CD14-positive monocyte (primary cell): Measurements from ENCODE around the gene KCNJ2. TPM values are rescaled to one million over a fixed set of nuclear protein-coding genes. Genes with fewer than 3 reads are reported as not detected.

Source experiments
- DNase-seq, 3 donors: peaks; one replicate each; pipeline ENCODE4 v3.0.0-alpha.2; 2011 to 2022
- H2AFZ ChIP-seq: 2 replicates; pipeline ENCODE4 v1.6.0; 2012; ENCODE audit warnings: mild to moderate bottlenecking, low read depth, low read length, inconsistent platforms; ENCODE audit not compliant: insufficient read depth, poor library complexity, severe bottlenecking
- H3K27ac ChIP-seq, 2 donors: 1 replicate in 1 of 2; 2 replicates in 1 of 2; pipeline ENCODE4 v1.5.1; 2012 to 2013; ENCODE audit warnings: low read length in 2 of 2, control low read depth in 1 of 2, inconsistent platforms in 1 of 2, low read depth in 1 of 2, mild to moderate bottlenecking in 1 of 2
- H3K27me3 ChIP-seq, 2 donors: one replicate each; pipeline versions ENCODE4 v1.6.0 to v1.6.1; 2011 to 2013; ENCODE audit warnings: low read length in 2 of 2; ENCODE audit not compliant: control insufficient read depth in 2 of 2, insufficient read depth in 2 of 2
- H3K36me3 ChIP-seq, 2 donors: replicated peaks in 1 of 2; 1 replicate in 1 of 2; 2 replicates in 1 of 2; pipeline versions ENCODE4 v1.5.1 to v1.6.1; 2012 to 2013; ENCODE audit warnings: low read length in 2 of 2, control low read depth in 1 of 2, inconsistent platforms in 1 of 2, mild to moderate bottlenecking in 1 of 2; ENCODE audit not compliant: insufficient read depth in 2 of 2, control insufficient read depth in 1 of 2
- H3K4me1 ChIP-seq, 2 donors: 1 replicate in 1 of 2; 2 replicates in 1 of 2; pipeline versions ENCODE4 v1.5.1 to v1.6.1; 2012 to 2013; ENCODE audit warnings: low read length in 2 of 2, control low read depth in 1 of 2, inconsistent platforms in 1 of 2, mild to moderate bottlenecking in 1 of 2, moderate library complexity in 1 of 2; ENCODE audit not compliant: insufficient read depth in 2 of 2, control insufficient read depth in 1 of 2
- H3K4me2 ChIP-seq: replicated peaks from 2 replicates; pipeline ENCODE3; 2012; ENCODE audit warnings: low read length, moderate library complexity, mild to moderate bottlenecking; ENCODE audit not compliant: poor library complexity, severe bottlenecking; ENCODE audit errors: extremely low read depth
- H3K4me3 ChIP-seq, 3 experiments: fragments of 200-600 bp in 1 of 3; sonication (generic) in 1 of 3; replicated peaks in 1 of 3; 1 replicate in 2 of 3; 2 replicates in 1 of 3; pipeline ENCODE4 v1.5.1; 2011 to 2013; ENCODE audit warnings: low read length in 3 of 3, mild to moderate bottlenecking in 3 of 3, control low read depth in 2 of 3, low read depth in 2 of 3, inconsistent platforms in 1 of 3, moderate library complexity in 1 of 3
- H3K79me2 ChIP-seq: 2 replicates; pipeline ENCODE4 v1.6.0; 2012; ENCODE audit warnings: mild to moderate bottlenecking, control low read depth, inconsistent platforms, low read length, moderate library complexity; ENCODE audit not compliant: insufficient read depth
- H3K9ac ChIP-seq: 2 replicates; pipeline ENCODE4 v1.6.0; 2017; ENCODE audit warnings: low read length, mild to moderate bottlenecking; ENCODE audit not compliant: insufficient read depth, poor library complexity, severe bottlenecking
- H3K9me3 ChIP-seq, 2 donors: replicated peaks in 1 of 2; 1 replicate in 1 of 2; 2 replicates in 1 of 2; pipeline versions ENCODE4 v1.5.1 to v1.6.1; 2012 to 2013; ENCODE audit warnings: low read length in 2 of 2, control low read depth in 1 of 2; ENCODE audit not compliant: control insufficient read depth in 1 of 2, insufficient read depth in 1 of 2
- H4K20me1 ChIP-seq: 2 replicates; pipeline ENCODE4 v1.6.0; 2012; ENCODE audit warnings: mild to moderate bottlenecking, low read length, control low read depth, moderate library complexity; ENCODE audit not compliant: insufficient read depth
- H3K27ac Mint-ChIP-seq, 7 donors: one replicate each; pipeline ENCODE4 v1.8.0; 2020; ENCODE audit warnings: mild to moderate bottlenecking in 7 of 7, mixed read lengths in 7 of 7, moderate library complexity in 6 of 7, inconsistent platforms in 2 of 7
- H3K27me3 Mint-ChIP-seq, 3 donors: one replicate each; pipeline ENCODE4 v1.8.0; 2021 to 2022; ENCODE audit warnings: low read depth in 3 of 3, mild to moderate bottlenecking in 3 of 3, mixed read lengths in 3 of 3, moderate library complexity in 3 of 3, inconsistent platforms in 1 of 3
- H3K36me3 Mint-ChIP-seq, 2 donors: one replicate each; pipeline ENCODE4 v1.8.0; 2020; ENCODE audit warnings: mixed read lengths in 2 of 2, inconsistent platforms in 1 of 2, mild to moderate bottlenecking in 1 of 2
- H3K4me1 Mint-ChIP-seq: one replicate; pipeline ENCODE4 v1.8.0; 2020; ENCODE audit warnings: mild to moderate bottlenecking, mixed read lengths
- H3K4me3 Mint-ChIP-seq, 2 donors: one replicate each; pipeline ENCODE4 v1.8.0; 2020; ENCODE audit warnings: mild to moderate bottlenecking in 2 of 2, mixed read lengths in 2 of 2, moderate library complexity in 1 of 2
- H3K9me3 Mint-ChIP-seq, 7 donors: one replicate each; pipeline ENCODE4 v1.8.0; 2020 to 2022; ENCODE audit warnings: mixed read lengths in 7 of 7, mild to moderate bottlenecking in 6 of 7, moderate library complexity in 6 of 7, inconsistent platforms in 2 of 7
- WGBS: methylation state at CpG from one replicate; pipeline ENCODE4 v1.1.5; 2013; ENCODE audit warnings: missing lambda C conversion rate; ENCODE audit not compliant: insufficient coverage; 5-methylcytosine and 5-hydroxymethylcytosine counted together
- intact Hi-C, 2 donors: fragments of 100-400 bp; cut with micrococcal nuclease; formaldehyde crosslinking; loops; one replicate each; pipeline versions ENCODE4 v1.15.0 to v1.15.1; 2023
- polyA plus RNA-seq, 3 donors: library from polyadenylated mRNA; depleted of rRNA in 1 of 3; unstranded in 2 of 3; stranded (reverse) in 1 of 3; fragments of 300-500 nt in 2 of 3; fragments of >200 nt in 1 of 3; fragmentation: Illumina TruSeq in 2 of 3; gene quantifications; 1 replicate in 2 of 3; 2 replicates in 1 of 3; pipeline ENCODE4 v1.2.3, GENCODE V29; 2012 to 2021
- TF ChIP-seq, protein P1 (sequence below): fragments of 200-600 bp; IDR thresholded peaks from one replicate; pipeline ENCODE4 v1.8.0; 2022; ENCODE audit warnings: antibody characterized with exemption, mild to moderate bottlenecking

KCNJ2 gene
- polyA plus RNA-seq, 3 donors, result 0.37 to 2.0 (median 1.7) TPM

DNA sequence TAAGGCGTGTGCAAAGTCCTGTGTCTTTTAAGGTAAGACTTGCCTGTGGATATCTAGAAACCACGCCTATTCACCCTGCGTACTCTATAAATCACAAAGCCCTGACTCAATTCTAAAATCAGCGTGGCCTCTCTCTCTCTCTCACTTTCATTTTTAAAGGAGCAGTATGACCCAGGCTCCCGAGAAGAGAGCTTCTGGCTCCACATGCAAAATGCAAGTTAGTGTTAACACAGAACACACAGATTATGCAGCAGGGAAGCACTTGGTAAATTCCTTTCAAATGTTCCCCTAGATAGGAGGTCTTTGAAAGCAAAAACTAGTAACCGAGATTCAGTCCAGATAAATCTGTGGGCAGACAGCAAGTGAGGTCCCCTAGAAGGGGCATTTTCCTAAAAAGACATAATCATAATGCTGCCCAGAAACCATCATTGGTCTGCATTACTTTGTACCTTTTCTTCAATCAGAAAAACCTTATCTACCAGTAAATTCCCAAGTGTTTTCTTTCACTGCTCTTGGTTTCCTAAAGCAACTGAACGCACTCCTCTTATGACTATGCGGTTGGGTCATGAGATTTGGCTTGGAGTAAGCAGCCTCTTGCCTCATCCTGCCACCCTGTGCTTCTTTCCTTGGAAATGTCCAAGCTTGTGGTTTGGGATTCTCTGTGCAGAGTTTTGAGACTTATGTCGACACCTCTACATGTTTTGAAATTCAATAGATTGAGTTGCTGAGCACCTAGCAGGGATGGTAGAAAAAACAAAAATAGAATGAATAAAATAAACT, 31.7 kb upstream of the KCNJ2 start:
- H3K27ac ChIP-seq, result peak overlapping the region in 1 of 2 donors; percentile 68
- Mint-ChIP-seq H3K4me1 (peaks cover 16% of the 10 kb centered on the region), H3K36me3 (no peaks in the 10 kb centered on the region), H3K27ac (peak overlapping the region in 4 of 7 donors; percentile 31 to 74 (median 44)), H3K9me3 (peaks cover 0 to 1% (median 0%) of the 10 kb centered on the region in 7 donors), H3K27me3 (peaks cover 0 to 6% (median under 1%) of the 10 kb centered on the region in 3 donors), H3K4me3 (peak overlapping the region; percentile 63 to 87)
- H3K4me3 ChIP-seq, result peak overlapping the region; percentile 24 to 66 (median 53)
- peak overlapping the region; percentile 44 for H3K9ac ChIP-seq
- intact Hi-C loops, result no loop called here
- 15% methylated on average over 3 of the region's 9 CpGs for WGBS
- peaks cover 0 to under 1% of the 10 kb centered on the region in 2 donors for H3K9me3 ChIP-seq
- peak overlapping the region; percentile 70 for H3K4me2 ChIP-seq
- DNase-seq, result peak in 2 of 3 donors; percentile 11 to 30
- H3K79me2 ChIP-seq, result no peaks in the 10 kb centered on the region
- no peaks in the 10 kb centered on the region for H3K27me3 ChIP-seq
- peaks cover 10 to 12% of the 10 kb centered on the region in 2 donors for H3K4me1 ChIP-seq
- TF ChIP-seq, protein P1, sequence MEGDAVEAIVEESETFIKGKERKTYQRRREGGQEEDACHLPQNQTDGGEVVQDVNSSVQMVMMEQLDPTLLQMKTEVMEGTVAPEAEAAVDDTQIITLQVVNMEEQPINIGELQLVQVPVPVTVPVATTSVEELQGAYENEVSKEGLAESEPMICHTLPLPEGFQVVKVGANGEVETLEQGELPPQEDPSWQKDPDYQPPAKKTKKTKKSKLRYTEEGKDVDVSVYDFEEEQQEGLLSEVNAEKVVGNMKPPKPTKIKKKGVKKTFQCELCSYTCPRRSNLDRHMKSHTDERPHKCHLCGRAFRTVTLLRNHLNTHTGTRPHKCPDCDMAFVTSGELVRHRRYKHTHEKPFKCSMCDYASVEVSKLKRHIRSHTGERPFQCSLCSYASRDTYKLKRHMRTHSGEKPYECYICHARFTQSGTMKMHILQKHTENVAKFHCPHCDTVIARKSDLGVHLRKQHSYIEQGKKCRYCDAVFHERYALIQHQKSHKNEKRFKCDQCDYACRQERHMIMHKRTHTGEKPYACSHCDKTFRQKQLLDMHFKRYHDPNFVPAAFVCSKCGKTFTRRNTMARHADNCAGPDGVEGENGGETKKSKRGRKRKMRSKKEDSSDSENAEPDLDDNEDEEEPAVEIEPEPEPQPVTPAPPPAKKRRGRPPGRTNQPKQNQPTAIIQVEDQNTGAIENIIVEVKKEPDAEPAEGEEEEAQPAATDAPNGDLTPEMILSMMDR, result no peak
- no peaks in the 10 kb centered on the region for H4K20me1 ChIP-seq
- H2AFZ ChIP-seq, result peak overlapping the region; percentile 86
- H3K36me3 ChIP-seq, result no peaks in the 10 kb centered on the region

DNA sequence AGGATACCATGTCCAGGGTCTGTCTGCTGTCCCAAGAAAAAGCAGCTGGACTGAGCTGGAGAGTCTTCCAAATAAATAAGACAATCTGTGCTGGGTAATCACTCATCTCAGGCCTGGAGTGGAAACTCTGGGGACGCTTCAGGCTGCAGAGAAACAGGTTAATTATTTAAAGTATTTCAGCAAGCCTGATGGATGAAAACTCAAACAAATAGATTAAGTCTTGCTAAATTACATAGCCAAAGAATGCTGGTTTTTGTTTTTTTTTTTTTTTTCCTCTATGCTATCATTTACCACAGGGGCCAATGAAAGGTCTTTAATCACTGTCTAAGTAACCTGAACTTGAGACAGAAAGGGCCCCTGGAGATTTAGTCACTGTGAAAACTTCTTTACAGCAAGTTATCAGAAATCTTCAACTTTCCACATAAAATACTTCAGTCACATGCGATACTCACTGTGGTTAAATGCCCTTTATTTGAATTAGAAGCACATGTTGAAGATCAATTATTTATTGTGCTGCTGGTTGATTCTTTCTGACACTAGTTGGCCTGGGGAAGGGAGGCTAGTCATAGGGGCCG, 31.0 kb upstream of the KCNJ2 start:
- H3K9me3 ChIP-seq, result no peaks in the 10 kb centered on the region
- 100% methylated on average over 1 of the region's 3 CpGs for WGBS
- no peaks in the 10 kb centered on the region for H3K9me3 Mint-ChIP-seq
- H3K27ac ChIP-seq, result no peak overlapping the region
- H3K27me3 Mint-ChIP-seq, result peaks cover 0 to 2% (median 0%) of the 10 kb centered on the region in 3 donors
- no peaks in the 10 kb centered on the region for H3K27me3 ChIP-seq
- H3K4me3 ChIP-seq, result no peak overlapping the region
- H3K36me3 ChIP-seq, result no peaks in the 10 kb centered on the region
- no peak overlapping the region for H3K27ac Mint-ChIP-seq
- no peak overlapping the region for H2AFZ ChIP-seq
- no peak overlapping the region for H3K4me2 ChIP-seq
- no peaks in the 10 kb centered on the region for H3K79me2 ChIP-seq
- TF ChIP-seq, protein P1, result no peak
- DNase-seq, result no peak
- H4K20me1 ChIP-seq, result no peaks in the 10 kb centered on the region
- intact Hi-C loops, result no loop called here
- H3K4me3 Mint-ChIP-seq, result no peak overlapping the region
- peaks cover 16% of the 10 kb centered on the region for H3K4me1 Mint-ChIP-seq
- peaks cover 10 to 12% of the 10 kb centered on the region in 2 donors for H3K4me1 ChIP-seq
- no peak overlapping the region for H3K9ac ChIP-seq
- H3K36me3 Mint-ChIP-seq, result no peaks in the 10 kb centered on the region
